Measurements from ENCODE around the gene SORL1.
"Not testable (repeated sequence)": the region's sequence is repeated elsewhere in the genome, so short reads cannot be mapped to it uniquely, and the experiment has no call there.

The SORL1 gene, protein sequence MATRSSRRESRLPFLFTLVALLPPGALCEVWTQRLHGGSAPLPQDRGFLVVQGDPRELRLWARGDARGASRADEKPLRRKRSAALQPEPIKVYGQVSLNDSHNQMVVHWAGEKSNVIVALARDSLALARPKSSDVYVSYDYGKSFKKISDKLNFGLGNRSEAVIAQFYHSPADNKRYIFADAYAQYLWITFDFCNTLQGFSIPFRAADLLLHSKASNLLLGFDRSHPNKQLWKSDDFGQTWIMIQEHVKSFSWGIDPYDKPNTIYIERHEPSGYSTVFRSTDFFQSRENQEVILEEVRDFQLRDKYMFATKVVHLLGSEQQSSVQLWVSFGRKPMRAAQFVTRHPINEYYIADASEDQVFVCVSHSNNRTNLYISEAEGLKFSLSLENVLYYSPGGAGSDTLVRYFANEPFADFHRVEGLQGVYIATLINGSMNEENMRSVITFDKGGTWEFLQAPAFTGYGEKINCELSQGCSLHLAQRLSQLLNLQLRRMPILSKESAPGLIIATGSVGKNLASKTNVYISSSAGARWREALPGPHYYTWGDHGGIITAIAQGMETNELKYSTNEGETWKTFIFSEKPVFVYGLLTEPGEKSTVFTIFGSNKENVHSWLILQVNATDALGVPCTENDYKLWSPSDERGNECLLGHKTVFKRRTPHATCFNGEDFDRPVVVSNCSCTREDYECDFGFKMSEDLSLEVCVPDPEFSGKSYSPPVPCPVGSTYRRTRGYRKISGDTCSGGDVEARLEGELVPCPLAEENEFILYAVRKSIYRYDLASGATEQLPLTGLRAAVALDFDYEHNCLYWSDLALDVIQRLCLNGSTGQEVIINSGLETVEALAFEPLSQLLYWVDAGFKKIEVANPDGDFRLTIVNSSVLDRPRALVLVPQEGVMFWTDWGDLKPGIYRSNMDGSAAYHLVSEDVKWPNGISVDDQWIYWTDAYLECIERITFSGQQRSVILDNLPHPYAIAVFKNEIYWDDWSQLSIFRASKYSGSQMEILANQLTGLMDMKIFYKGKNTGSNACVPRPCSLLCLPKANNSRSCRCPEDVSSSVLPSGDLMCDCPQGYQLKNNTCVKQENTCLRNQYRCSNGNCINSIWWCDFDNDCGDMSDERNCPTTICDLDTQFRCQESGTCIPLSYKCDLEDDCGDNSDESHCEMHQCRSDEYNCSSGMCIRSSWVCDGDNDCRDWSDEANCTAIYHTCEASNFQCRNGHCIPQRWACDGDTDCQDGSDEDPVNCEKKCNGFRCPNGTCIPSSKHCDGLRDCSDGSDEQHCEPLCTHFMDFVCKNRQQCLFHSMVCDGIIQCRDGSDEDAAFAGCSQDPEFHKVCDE (N-terminal part only)

GRCh38 chr11:121451986-121452608 is at the start of gene SORL1:
Gene SORL1 (plus strand): TSS chr11:121452314. CDS start chr11:121452332, 18 bp downstream.
- peak in 52 of 56 donors; percentile 25 to 87 (median 64) for DNase-seq

GRCh38 chr11:121405646-121406045 is 46.5 kb upstream of the SORL1 start:
- no peak for DNase-seq

GRCh38 chr11:121406291-121406690 is 45.8 kb upstream of the SORL1 start:
- DNase-seq, result no peak

- no peak for DNase-seq
These were observed 43.3 kb upstream of the SORL1 start for GRCh38 chr11:121408830-121409229.

GRCh38 chr11:121410041-121410440 is 42.1 kb upstream of the SORL1 start:
- DNase-seq, result not testable (repeated sequence)

- not testable (repeated sequence) for DNase-seq
These were observed 40.8 kb upstream of the SORL1 start for GRCh38 chr11:121411330-121411729.

GRCh38 chr11:121412000-121412587 is 40.0 kb upstream of the SORL1 start:
- no peak for DNase-seq

- no peak for DNase-seq
These were observed 39.3 kb upstream of the SORL1 start for GRCh38 chr11:121412711-121413415.

DNA sequence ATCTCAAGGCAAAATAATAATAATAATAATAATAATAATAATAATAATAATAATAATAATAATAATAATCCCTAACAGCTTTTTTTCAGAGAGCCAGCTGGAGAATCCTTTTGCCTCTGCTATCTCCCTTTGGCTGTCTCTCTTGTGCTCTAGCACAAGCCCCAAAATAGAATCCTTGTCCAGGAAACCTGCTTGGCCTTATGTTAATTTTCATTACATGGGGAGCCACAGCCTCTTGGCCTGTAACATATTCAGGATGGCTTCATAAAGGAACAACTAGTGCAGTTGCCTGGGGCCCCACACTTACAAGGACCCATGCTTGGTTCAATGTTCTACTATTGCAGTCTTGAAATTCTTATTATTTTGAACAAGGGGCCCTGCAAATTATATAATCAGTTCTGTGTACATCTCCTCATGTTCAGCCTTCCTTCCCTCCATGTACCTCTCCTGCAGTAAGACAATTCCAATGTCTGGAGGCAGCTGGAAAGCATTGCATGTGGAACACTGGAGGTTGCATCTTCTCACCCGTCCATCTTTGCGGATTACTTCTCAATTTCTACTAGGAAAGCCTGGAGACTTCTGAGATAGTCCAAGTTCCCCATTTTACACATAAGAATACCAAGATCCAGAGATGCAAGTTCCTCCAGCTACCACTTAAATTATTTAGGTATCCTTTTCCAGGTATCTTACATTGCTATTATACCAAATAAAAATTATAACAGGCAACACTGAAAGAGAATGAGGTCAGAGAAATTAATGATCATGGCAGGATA is 37.8 kb upstream of the SORL1 start:
- no peak for DNase-seq

- no peak for DNase-seq
These were observed 36.3 kb upstream of the SORL1 start for GRCh38 chr11:121415856-121416255.

- peak in 43 of 56 donors; percentile 9 to 80 (median 38) for DNase-seq
These were observed 35.0 kb upstream of the SORL1 start for GRCh38 chr11:121417055-121417551.

DNA sequence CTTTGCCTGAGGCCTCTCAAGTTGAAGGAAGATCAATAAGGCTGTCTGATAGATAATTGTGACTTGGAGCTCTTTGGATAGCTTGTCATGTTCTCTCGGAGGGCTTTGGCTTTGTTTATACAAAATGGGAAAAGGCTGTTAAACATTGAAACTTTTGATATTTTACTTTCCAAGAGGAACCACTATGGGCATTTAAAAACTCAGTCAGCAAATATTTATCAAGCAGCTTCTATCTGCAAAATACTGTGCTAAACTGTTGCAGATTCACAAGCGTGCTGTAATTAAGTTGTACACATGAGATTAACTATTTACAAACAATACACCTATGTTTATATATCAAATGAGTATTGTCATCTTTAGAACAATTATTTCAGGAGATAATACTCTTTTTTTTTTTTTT is 34.5 kb upstream of the SORL1 start:
- DNase-seq, result no peak

DNA sequence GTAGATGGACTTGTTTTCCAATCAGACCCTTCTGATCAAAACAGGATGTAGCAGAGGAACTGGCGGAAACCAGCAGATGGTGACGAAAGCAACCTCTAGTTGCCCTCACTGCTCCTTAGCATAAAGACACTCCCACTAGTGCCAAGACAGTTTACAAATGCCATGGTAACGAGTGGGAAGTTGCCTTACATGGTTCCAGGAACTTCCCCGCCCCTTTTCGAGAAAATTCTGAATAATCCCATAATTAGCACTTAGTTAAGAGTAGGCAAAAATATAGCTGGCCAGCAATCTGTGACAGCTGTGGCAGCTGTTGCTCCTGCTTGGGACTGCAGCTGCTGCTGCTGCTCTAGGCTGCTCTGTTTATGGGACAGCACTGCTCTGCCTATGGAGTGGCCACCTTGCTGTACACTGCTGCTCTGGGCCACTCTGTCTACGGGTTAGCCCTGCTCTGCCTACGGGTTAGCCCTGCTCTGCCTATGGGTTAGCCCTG is 33.4 kb upstream of the SORL1 start:
- DNase-seq, result no peak

GRCh38 chr11:121419836-121420235 is 32.3 kb upstream of the SORL1 start:
- DNase-seq, result no peak

GRCh38 chr11:121420398-121420797 is 31.7 kb upstream of the SORL1 start:
- DNase-seq, result no peak

GRCh38 chr11:121421149-121421901 is 30.8 kb upstream of the SORL1 start:
- no peak for DNase-seq

- no peak for DNase-seq
These were observed 29.4 kb upstream of the SORL1 start for GRCh38 chr11:121422675-121423074.

DNA sequence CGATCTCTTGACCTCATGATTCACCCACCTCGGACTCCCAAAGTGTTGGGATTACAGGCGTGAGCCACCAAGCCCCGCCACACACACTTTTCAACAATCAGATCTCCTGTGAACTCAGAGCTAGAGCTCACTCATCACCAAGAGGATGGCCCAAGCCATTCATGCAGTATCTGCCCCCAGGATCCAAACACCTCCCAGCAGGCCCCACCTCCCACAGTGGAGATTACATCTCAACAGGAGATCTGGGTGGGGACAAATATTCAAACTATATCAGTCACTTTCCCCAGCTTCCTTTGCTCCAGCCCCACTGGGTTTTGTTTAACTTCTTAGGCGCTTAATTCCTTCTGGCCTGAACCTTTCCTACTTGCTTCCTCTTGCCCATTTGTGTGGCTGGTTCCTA is 26.3 kb upstream of the SORL1 start:
- DNase-seq, result no peak

Data from nucleus accumbens (tissue), 56 donors.